SK-N-MC (cell line): ENCODE results near the gene CHST12.

ENCODE experiments used
- DNase-seq: peaks from one replicate; pipeline ENCODE4 v3.0.0-alpha.2; 2011; ENCODE audit warnings: low read depth, low spot score
- H3K27ac ChIP-seq: fragments of 200-600 bp; sonication (generic); 2 replicates; pipeline ENCODE4 v1.5.1; 2016; ENCODE audit warnings: mixed run types
- H3K36me3 ChIP-seq: fragments of 200-600 bp; sonication (generic); 2 replicates; pipeline ENCODE4 v1.6.1; 2017; ENCODE audit warnings: antibody characterized with exemption, low read length, mixed read lengths; ENCODE audit not compliant: insufficient read depth
- H3K4me3 ChIP-seq: fragments of 200-600 bp; sonication (generic); 2 replicates; pipeline ENCODE4 v1.5.1; 2016
- H3K9ac ChIP-seq: fragments of 200-600 bp; sonication (generic); 2 replicates; pipeline ENCODE4 v1.8.0; 2017; ENCODE audit warnings: mixed run types, mixed read lengths; ENCODE audit not compliant: insufficient read length
- H3K9me3 ChIP-seq: fragments of 200-600 bp; sonication (generic); 2 replicates; pipeline ENCODE4 v1.6.1; 2017; ENCODE audit warnings: low read depth, mild to moderate bottlenecking, antibody characterized with exemption, low read length, moderate library complexity, mixed read lengths
- EZH2 ChIP-seq: fragments of 200-600 bp; sonication (generic); IDR thresholded peaks from one replicate; pipeline ENCODE4 v1.6.1; 2017; ENCODE audit warnings: antibody characterized with exemption
- FOXP2 ChIP-seq: optimal IDR thresholded peaks from 2 replicates; pipeline ENCODE3; 2011; ENCODE audit warnings: mild to moderate bottlenecking, moderate library complexity; ENCODE audit not compliant: insufficient read depth; ENCODE audit errors: extremely low read length, control extremely low read depth
- POLR2AphosphoS5 ChIP-seq: IDR thresholded peaks from 2 replicates; pipeline ENCODE4 v1.6.1; 2012; ENCODE audit warnings: mild to moderate bottlenecking, low read depth, low read length, borderline replicate concordance

The CHST12 gene

GRCh38 chr7:2474813-2475677 is 71.6 kb downstream of the CHST12 start:
- TF ChIP-seq FOXP2 (no peak), POLR2AphosphoS5 (no peak), EZH2 (no peak)
- H3K36me3 ChIP-seq, result no peaks in the 10 kb centered on the region
- no peak overlapping the region for H3K4me3 ChIP-seq
- no peak for DNase-seq
- no peak overlapping the region for H3K27ac ChIP-seq
- H3K9me3 ChIP-seq, result no peaks in the 10 kb centered on the region
- H3K9ac ChIP-seq, result no peak overlapping the region

DNA sequence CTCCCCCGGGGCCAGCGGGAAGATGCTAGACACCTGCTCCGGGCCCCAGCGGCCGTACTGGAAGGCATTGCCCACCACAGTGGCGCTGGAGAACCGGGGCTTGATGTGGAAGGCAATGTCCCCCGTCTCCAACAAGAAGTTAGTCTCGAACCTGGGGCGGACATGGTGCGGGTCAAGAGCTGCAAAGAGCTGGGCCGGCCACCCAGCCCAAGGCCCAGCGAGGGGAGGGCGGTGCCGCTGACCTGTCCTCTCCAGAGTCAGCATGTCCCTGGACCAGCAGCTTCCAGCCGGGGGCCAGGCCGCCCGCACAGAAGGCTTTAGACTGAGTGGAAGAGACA is 72.2 kb downstream of the CHST12 start:
- TF ChIP-seq FOXP2 (no peak), EZH2 (no peak), POLR2AphosphoS5 (no peak)

DNA sequence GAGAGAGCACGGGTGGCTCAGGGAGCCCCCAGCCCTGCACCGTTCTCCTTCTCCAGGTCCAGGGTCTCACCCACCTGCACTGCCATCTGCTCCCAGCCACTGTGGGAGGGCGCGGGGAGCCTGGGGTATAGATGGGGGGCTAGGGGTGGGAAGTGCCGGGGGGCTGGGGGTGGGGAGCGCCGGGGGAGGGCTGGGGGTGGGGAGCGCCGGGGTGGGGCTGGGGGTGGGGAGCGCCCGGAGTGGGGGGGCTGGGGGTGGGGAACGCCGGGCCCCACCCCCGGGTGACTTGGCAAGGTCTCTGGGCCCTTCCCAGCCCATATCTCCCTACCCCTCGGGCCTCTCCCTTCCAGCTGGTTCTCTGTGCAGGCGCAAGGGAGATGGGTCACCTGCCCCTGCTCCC is 72.9 kb downstream of the CHST12 start, which contains the start of gene GRIFIN:
Gene GRIFIN, minus strand, starts transcription at position 101 of the 400 bp plus-strand sequence. Its CDS starts 15 bp downstream, at position 86.
- TF ChIP-seq FOXP2 (no peak), EZH2 (no peak), POLR2AphosphoS5 (no peak)
- Histone ChIP-seq H3K4me3 (no peak within 1 kb of the TSS), H3K27ac (no peak within 1 kb of the TSS), H3K9ac (no peak within 1 kb of the TSS), H3K36me3 (no peaks in the 10 kb centered on the region), H3K9me3 (no peaks in the 10 kb centered on the region)
- no peak for DNase-seq

More for the DNA sequence above, 72.2 kb downstream of the CHST12 start:
- Histone ChIP-seq H3K27ac (no peak overlapping the region), H3K36me3 (no peaks in the 10 kb centered on the region), H3K9me3 (no peaks in the 10 kb centered on the region), H3K9ac (no peak overlapping the region), H3K4me3 (no peak overlapping the region)
- DNase-seq, result no peak

DNA sequence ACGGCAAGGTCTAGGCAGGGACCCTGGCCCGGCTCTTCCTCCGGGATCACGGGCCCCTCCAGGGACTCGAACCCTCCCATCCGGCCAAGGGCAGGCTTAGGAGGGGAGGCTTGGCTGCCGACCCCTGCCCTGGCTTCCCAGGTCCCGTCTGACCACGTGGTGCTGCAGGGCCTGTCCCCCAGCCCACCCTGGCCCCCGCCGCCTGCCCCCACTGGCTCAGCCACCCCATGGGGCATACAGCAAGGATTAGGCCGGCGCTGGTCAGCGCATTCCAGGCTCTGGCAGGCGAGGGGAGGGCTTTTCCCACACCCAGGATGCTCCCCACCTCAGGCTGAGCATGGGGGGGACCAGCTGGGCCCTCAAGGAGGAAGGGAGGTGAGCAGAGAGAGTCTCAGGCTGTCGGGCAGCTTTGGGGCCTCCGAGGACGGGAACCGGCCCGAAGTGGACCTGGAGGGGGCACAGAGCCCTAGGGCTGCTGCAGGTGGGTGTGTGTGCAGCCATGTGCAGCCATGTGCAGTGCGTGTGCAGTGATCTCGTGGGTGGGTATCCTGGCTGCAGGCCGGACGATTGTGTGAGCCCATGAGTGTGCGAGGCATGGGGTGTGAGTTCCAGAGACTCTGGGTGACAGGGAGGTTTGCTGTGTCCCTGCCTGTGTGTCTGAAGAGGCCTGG is 73.5 kb downstream of the CHST12 start:
- Histone ChIP-seq H3K9ac (no peak overlapping the region), H3K27ac (no peak overlapping the region), H3K9me3 (no peaks in the 10 kb centered on the region), H3K4me3 (no peak overlapping the region), H3K36me3 (no peaks in the 10 kb centered on the region)
- DNase-seq, result no peak
- no peak for TF ChIP-seq POLR2AphosphoS5
- no peak for TF ChIP-seq FOXP2
- no peak for TF ChIP-seq EZH2

GRCh38 chr7:2477447-2478398 is 74.3 kb downstream of the CHST12 start:
- no peaks in the 10 kb centered on the region for H3K9me3 ChIP-seq
- TF ChIP-seq FOXP2, result no peak
- no peak for TF ChIP-seq EZH2
- no peak for TF ChIP-seq POLR2AphosphoS5
- H3K27ac ChIP-seq, result no peak overlapping the region
- DNase-seq, result no peak
- no peak overlapping the region for H3K4me3 ChIP-seq
- H3K36me3 ChIP-seq, result no peaks in the 10 kb centered on the region
- no peak overlapping the region for H3K9ac ChIP-seq

GRCh38 chr7:2478399-2478785 is 75.0 kb downstream of the CHST12 start:
- no peak overlapping the region for H3K9ac ChIP-seq
- no peaks in the 10 kb centered on the region for H3K9me3 ChIP-seq
- no peak overlapping the region for H3K27ac ChIP-seq
- TF ChIP-seq POLR2AphosphoS5 (no peak), FOXP2 (no peak), EZH2 (no peak)
- DNase-seq, result no peak
- H3K4me3 ChIP-seq, result no peak overlapping the region
- no peaks in the 10 kb centered on the region for H3K36me3 ChIP-seq

DNA sequence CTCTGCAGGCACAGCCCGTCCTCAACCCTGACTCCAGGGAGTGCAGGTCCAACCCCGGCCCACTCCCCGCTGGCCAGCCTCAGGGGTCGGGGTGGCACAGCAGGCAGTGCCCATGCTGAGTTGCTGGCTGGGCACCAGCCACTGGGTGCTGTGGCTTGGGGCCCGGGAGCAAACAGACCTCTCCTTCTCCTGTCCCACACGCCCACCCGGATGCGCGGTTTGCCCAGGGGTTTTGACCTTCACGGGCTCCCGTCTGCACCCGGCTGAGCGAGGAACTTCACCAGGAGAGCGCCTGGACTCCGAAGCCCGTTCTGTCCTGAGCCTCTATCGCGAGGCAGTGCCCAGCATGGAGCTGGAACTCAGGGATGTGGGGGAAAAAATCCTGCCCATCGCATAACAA is 75.4 kb downstream of the CHST12 start:
- no peaks in the 10 kb centered on the region for H3K9me3 ChIP-seq
- TF ChIP-seq POLR2AphosphoS5 (no peak), FOXP2 (no peak), EZH2 (no peak)
- H3K36me3 ChIP-seq, result no peaks in the 10 kb centered on the region
- no peak overlapping the region for H3K27ac ChIP-seq
- no peak overlapping the region for H3K4me3 ChIP-seq
- H3K9ac ChIP-seq, result no peak overlapping the region
- no peak for DNase-seq
